Central memory CD8-positive, alpha-beta T cell (primary cell): ENCODE measurements around the gene AMY1C.
"Not testable (repeated sequence)": the region's sequence is repeated elsewhere in the genome, so short reads cannot be mapped to it uniquely, and the experiment has no call there.

ENCODE experiments used
- ATAC-seq: fragments of 150-1000 bp; cut with Tn5 transposase; replicated peaks from 2 replicates; pipeline ENCODE4 v1.10.0; 2022; ENCODE audit warnings: mild to moderate bottlenecking, moderate FRiP score, moderate number of reproducible peaks; ENCODE audit not compliant: poor library complexity, severe bottlenecking; ENCODE audit errors: extremely low read depth
- DNase-seq, 2 donors: peaks; one replicate each; pipeline ENCODE4 v3.0.0; 2021; ENCODE audit warnings: low spot score in 2 of 2
- H3K27ac Mint-ChIP-seq: one replicate; pipeline ENCODE4 v1.8.0; 2022; ENCODE audit warnings: low read depth, mild to moderate bottlenecking, moderate library complexity, mixed read lengths
- H3K27me3 Mint-ChIP-seq: one replicate; pipeline ENCODE4 v1.8.0; 2022; ENCODE audit warnings: mixed read lengths
- H3K36me3 Mint-ChIP-seq: one replicate; pipeline ENCODE4 v1.8.0; 2022; ENCODE audit warnings: mild to moderate bottlenecking, moderate library complexity, mixed read lengths; ENCODE audit not compliant: insufficient read depth
- H3K4me1 Mint-ChIP-seq: one replicate; pipeline ENCODE4 v1.8.0; 2022; ENCODE audit warnings: mixed read lengths
- H3K4me3 Mint-ChIP-seq: one replicate; pipeline ENCODE4 v1.8.0; 2022; ENCODE audit warnings: mild to moderate bottlenecking, moderate library complexity, mixed read lengths
- H3K9me3 Mint-ChIP-seq: one replicate; pipeline ENCODE4 v1.8.0; 2022; ENCODE audit warnings: mixed read lengths

The AMY1C gene

DNA sequence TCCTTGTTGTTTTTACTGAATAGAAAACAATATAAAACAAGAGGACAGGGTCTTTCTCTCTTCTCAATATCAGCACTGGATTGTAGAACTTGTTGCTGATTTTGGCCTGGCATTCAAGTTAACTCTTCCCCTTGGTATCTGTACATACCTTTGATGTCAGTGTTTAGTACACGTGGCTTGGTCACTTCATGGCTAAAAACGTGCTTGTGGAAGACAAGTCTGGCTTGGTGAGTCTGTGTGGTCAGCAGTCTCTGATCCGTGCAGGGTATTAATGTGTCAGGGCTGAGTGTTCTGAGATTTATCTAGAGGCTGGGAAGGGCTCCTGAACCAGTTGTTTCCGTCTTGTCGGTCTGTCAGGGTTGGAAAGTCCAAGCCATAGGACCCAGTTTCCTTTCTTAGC, at the start of gene AMY1C:
TSS of gene AMY1C (plus strand) at position 301 of the 400 bp plus-strand sequence. CDS start 572 bp downstream, outside the sequence.
- H3K4me3 Mint-ChIP-seq, H3K36me3 Mint-ChIP-seq, H3K27ac Mint-ChIP-seq, ATAC-seq, H3K27me3 Mint-ChIP-seq, H3K4me1 Mint-ChIP-seq, H3K9me3 Mint-ChIP-seq, DNase-seq: not testable (repeated sequence)

DNA sequence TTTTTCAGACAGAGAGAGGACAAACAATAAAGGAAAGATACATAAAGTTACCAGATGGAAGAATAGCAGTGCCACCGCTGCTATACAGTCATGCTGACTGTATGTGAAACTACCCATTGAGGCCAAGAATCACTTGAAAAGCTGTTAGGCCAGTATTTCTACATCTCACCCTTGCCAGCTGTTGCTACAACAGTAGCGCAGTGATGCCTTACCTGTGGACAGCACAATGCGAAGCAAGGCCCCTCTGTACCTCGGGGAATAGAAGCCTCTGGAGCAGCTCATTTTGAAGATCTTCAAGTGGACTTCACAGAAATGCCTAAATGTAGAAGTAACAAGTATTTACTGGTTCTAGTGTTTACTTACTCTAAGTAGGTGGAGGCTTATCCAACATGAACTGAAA, 49.0 kb upstream of the AMY1C start:
- ATAC-seq, result not testable (repeated sequence)

DNA sequence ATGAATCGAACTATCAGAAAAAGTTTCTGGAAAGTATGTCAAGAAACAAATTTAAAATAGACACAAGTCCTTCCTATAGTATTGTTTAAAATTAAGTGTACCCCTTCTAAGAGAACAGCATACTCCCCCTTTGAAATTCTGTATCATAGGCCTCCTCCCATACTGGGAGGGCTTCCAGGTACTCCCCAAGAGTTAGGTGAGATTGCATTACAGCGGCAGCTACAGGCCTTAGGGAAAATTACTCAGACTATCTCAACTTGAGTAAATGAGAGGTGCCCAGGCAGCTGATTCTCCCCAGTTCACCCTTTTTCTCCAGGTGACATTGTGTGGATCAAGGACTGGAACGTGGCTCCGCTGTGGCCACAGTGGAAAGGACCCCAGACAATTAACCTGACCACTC, 48.4 kb upstream of the AMY1C start:
- not testable (repeated sequence) for H3K27me3 Mint-ChIP-seq, ATAC-seq, DNase-seq, H3K4me1 Mint-ChIP-seq, H3K27ac Mint-ChIP-seq, H3K4me3 Mint-ChIP-seq, H3K36me3 Mint-ChIP-seq, H3K9me3 Mint-ChIP-seq

More for the DNA sequence above, 49.0 kb upstream of the AMY1C start:
- H3K36me3 Mint-ChIP-seq, DNase-seq, H3K4me1 Mint-ChIP-seq, H3K4me3 Mint-ChIP-seq, H3K27me3 Mint-ChIP-seq, H3K9me3 Mint-ChIP-seq, H3K27ac Mint-ChIP-seq: not testable (repeated sequence)

DNA sequence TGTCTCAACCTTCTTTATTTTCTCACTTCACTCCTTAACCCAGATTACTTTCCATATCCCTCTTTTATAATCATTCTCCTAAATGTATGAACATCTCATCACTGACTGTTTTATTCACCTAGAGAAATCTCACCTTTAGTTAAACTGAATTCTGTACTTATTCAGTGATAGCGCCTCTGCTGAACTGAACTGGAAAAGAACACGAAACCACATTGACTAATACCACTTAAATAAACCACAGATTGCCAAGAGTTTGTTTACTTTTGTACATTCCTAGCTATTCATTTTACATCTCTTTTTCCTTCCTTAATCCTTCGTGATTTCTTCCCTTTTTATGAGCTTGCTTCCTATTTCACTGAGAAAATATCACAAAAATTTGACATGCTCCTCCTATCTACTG, 42.0 kb upstream of the AMY1C start:
- H3K9me3 Mint-ChIP-seq, result not testable (repeated sequence)

DNA sequence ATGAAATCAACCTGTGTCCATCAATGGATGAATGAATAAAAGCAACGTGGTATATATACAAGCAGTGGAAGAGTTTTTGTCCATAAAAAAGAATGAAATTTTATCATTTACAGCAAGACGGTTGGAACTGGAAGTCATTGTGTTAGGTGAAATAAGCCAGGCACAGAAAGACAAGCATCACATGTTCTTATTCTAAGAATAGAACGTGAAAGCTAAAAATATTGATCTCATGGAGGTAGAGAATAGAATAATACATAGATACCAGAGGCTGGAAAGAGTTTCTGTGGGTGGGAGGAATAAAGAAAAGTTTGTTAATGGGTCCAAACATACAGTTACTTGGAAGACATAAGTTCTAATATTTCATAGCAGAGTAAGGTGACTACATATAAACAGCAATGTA, 39.3 kb upstream of the AMY1C start:
- H3K27me3 Mint-ChIP-seq, ATAC-seq, H3K9me3 Mint-ChIP-seq, H3K4me3 Mint-ChIP-seq, H3K36me3 Mint-ChIP-seq, DNase-seq, H3K4me1 Mint-ChIP-seq, H3K27ac Mint-ChIP-seq: not testable (repeated sequence)

More for the DNA sequence above, 42.0 kb upstream of the AMY1C start:
- H3K4me3 Mint-ChIP-seq, DNase-seq, H3K4me1 Mint-ChIP-seq, H3K27ac Mint-ChIP-seq, H3K36me3 Mint-ChIP-seq, H3K27me3 Mint-ChIP-seq, ATAC-seq: not testable (repeated sequence)

DNA sequence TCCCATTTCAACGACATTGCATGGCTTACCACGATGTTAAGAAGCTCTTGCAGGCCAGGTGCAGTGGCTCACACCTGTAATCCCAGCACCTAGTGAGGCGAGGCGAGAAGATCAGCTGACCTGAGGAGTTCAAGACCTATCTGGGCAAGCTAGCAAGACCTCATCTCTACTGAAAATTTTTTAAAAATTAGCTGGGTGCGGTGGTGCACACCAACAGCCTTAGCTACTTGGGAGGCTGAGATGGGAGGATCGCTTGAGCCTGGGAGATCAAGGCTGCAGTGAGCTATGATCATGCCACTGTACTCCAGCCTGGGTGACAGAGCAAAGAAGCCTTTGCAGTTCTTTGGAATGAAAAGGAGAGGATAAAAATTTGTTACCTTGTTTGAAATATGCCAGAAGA, 32.3 kb upstream of the AMY1C start:
- H3K36me3 Mint-ChIP-seq, H3K27ac Mint-ChIP-seq, ATAC-seq, H3K4me1 Mint-ChIP-seq, H3K9me3 Mint-ChIP-seq, H3K27me3 Mint-ChIP-seq, DNase-seq, H3K4me3 Mint-ChIP-seq: not testable (repeated sequence)

DNA sequence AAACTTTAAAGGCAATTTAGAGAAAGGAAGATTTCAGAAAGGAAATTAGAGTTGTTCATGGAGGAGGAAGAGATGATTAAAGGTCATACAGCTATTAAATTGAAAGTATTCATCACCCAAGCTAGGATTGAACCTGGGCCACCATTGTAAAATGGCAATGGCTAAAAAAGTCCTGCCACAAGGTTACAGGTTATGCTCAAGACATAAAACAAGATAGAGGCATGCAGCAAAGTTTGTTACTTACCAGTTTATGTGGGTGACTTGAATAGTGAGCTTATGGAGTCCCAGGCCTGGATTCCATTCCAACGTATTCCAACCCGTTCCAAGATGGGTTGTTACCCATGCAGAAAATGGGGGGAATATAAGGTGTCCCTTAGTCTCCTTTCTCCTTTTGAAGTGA, 28.2 kb upstream of the AMY1C start:
- not testable (repeated sequence) for ATAC-seq, H3K9me3 Mint-ChIP-seq, H3K4me1 Mint-ChIP-seq, H3K27ac Mint-ChIP-seq, H3K4me3 Mint-ChIP-seq, H3K36me3 Mint-ChIP-seq, DNase-seq, H3K27me3 Mint-ChIP-seq

DNA sequence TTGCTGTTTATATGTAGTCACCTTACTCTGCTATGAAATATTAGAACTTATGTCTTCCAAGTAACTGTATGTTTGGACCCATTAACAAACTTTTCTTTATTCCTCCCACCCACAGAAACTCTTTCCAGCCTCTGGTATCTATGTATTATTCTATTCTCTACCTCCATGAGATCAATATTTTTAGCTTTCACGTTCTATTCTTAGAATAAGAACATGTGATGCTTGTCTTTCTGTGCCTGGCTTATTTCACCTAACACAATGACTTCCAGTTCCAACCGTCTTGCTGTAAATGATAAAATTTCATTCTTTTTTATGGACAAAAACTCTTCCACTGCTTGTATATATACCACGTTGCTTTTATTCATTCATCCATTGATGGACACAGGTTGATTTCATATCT, 14.4 kb upstream of the AMY1C start:
- H3K27ac Mint-ChIP-seq, H3K4me1 Mint-ChIP-seq, H3K27me3 Mint-ChIP-seq, DNase-seq, H3K4me3 Mint-ChIP-seq, H3K9me3 Mint-ChIP-seq, H3K36me3 Mint-ChIP-seq, ATAC-seq: not testable (repeated sequence)

DNA sequence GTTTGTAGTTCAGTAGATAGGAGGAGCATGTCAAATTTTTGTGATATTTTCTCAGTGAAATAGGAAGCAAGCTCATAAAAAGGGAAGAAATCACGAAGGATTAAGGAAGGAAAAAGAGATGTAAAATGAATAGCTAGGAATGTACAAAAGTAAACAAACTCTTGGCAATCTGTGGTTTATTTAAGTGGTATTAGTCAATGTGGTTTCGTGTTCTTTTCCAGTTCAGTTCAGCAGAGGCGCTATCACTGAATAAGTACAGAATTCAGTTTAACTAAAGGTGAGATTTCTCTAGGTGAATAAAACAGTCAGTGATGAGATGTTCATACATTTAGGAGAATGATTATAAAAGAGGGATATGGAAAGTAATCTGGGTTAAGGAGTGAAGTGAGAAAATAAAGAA, 11.7 kb upstream of the AMY1C start:
- not testable (repeated sequence) for H3K9me3 Mint-ChIP-seq, H3K36me3 Mint-ChIP-seq, ATAC-seq, H3K4me1 Mint-ChIP-seq, H3K27me3 Mint-ChIP-seq, H3K4me3 Mint-ChIP-seq, DNase-seq, H3K27ac Mint-ChIP-seq

DNA sequence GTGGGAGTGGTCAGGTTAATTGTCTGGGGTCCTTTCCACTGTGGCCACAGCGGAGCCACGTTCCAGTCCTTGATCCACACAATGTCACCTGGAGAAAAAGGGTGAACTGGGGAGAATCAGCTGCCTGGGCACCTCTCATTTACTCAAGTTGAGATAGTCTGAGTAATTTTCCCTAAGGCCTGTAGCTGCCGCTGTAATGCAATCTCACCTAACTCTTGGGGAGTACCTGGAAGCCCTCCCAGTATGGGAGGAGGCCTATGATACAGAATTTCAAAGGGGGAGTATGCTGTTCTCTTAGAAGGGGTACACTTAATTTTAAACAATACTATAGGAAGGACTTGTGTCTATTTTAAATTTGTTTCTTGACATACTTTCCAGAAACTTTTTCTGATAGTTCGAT, 5.2 kb upstream of the AMY1C start:
- not testable (repeated sequence) for H3K4me3 Mint-ChIP-seq, ATAC-seq, H3K36me3 Mint-ChIP-seq, H3K27ac Mint-ChIP-seq, H3K9me3 Mint-ChIP-seq, DNase-seq, H3K27me3 Mint-ChIP-seq, H3K4me1 Mint-ChIP-seq

DNA sequence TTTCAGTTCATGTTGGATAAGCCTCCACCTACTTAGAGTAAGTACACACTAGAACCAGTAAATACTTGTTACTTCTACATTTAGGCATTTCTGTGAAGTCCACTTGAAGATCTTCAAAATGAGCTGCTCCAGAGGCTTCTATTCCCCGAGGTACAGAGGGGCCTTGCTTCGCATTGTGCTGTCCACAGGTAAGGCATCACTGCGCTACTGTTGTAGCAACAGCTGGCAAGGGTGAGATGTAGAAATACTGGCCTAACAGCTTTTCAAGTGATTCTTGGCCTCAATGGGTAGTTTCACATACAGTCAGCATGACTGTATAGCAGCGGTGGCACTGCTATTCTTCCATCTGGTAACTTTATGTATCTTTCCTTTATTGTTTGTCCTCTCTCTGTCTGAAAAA, 4.7 kb upstream of the AMY1C start:
- H3K4me1 Mint-ChIP-seq, H3K4me3 Mint-ChIP-seq, H3K36me3 Mint-ChIP-seq, H3K27ac Mint-ChIP-seq, ATAC-seq, DNase-seq, H3K27me3 Mint-ChIP-seq, H3K9me3 Mint-ChIP-seq: not testable (repeated sequence)

DNA sequence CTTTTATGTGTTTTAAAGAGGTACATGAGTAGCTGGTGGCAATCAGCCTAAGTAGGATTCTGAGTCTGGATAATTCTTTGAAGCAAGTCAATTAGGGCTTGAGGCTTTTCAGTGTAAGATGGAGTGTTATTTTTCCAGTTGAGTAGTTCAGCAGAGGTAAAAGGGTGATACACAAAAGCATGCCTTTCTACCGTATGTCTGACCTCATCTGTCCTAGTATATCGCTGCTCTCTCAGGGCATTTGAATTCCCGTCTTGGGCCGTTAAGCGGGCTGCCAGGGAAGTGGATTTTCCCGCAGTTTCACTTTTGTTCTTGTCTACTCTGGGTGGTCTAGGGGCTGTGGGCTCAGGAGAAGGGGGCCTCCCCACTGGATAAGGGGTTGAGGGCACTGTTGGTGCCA, 1.4 kb upstream of the AMY1C start:
- not testable (repeated sequence) for H3K36me3 Mint-ChIP-seq, H3K27me3 Mint-ChIP-seq, H3K9me3 Mint-ChIP-seq, ATAC-seq, H3K4me3 Mint-ChIP-seq, H3K4me1 Mint-ChIP-seq, DNase-seq, H3K27ac Mint-ChIP-seq

DNA sequence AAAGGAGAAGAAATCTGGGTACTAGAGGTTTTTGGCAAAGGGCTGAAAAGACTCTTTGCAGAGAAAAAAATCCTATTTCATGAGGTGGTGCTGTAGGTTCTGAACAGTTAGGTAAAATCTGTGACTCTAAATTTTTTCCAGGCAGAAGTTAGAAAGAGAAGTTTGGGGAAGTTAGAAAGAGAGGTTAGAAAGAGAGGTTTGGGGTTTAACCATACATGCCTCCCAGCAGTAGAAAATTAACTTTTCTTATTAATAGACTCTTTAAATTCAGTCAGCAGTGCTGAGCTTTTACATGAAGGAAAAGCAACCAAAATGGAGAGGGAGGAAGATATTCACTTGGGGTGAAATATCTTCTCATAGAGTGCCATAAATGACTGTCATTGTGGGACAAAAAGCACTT, 12.2 kb downstream of the AMY1C start:
- Mint-ChIP-seq H3K4me3 (no peak overlapping the region), H3K9me3 (peaks cover 6% of the 10 kb centered on the region), H3K36me3 (no peaks in the 10 kb centered on the region), H3K27ac (no peak overlapping the region), H3K4me1 (no peaks in the 10 kb centered on the region), H3K27me3 (no peaks in the 10 kb centered on the region)
- ATAC-seq, result no peak
- DNase-seq, result no peak

DNA sequence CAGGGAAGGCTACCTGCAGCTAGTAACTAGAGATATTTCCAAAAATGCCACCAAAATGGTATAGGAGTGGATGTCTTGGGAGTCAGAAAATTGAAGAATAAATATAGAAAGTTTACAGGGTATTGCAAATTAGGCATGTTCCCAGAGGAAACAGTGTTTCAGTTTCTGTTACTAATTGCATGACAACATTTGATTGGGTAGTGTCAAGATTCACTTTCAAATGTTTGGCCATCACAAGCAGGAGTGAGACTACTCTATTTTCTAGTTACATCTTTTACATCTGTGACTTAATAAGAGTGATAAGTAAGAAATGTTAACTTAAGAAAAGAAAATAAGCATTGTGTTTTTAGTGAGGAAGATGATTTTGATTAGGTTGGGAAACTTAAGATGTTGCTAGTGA, 30.2 kb downstream of the AMY1C start:
- H3K9me3 Mint-ChIP-seq, result peaks cover 24% of the 10 kb centered on the region

More for the DNA sequence above, 30.2 kb downstream of the AMY1C start:
- DNase-seq (no peak), ATAC-seq (no peak)
- Mint-ChIP-seq H3K27me3 (no peaks in the 10 kb centered on the region), H3K4me1 (no peaks in the 10 kb centered on the region), H3K36me3 (no peaks in the 10 kb centered on the region), H3K4me3 (no peak overlapping the region), H3K27ac (no peak overlapping the region)
